SK-N-SH treated with all-trans-retinoic acid at 6 μM for 48 hours (cell line): ENCODE measurements around the gene VAV3.

Source experiments
- ATAC-seq: fragments of 200-7000 bp; cut with Tn5 transposase; 3 replicates; pipeline ENCODE4 v1.9.1; 2020; ENCODE audit warnings: mild to moderate bottlenecking, moderate library complexity
- ARNTL ChIP-seq: fragments of 450-650 bp; formaldehyde crosslinking; IDR thresholded peaks from 2 replicates; pipeline ENCODE4 v1.5.0; 2020; ENCODE audit warnings: low read depth, mild to moderate bottlenecking, moderate library complexity, borderline replicate concordance
- CSDC2 ChIP-seq: fragments of 250-450 bp; sonication (Bioruptor Pico); IDR thresholded peaks from 2 replicates; pipeline ENCODE4 v1.5.0; 2020; ENCODE audit warnings: mild to moderate bottlenecking, moderate library complexity
- GLIS3 ChIP-seq: fragments of 250-450 bp; sonication (Bioruptor Pico); IDR thresholded peaks from 2 replicates; pipeline ENCODE4 v1.5.0; 2020; ENCODE audit warnings: mild to moderate bottlenecking, moderate library complexity
- ISL1 ChIP-seq: fragments of 250-450 bp; sonication (Bioruptor Pico); IDR thresholded peaks from 2 replicates; pipeline ENCODE4 v2.1.2; 2022; ENCODE audit warnings: mild to moderate bottlenecking, moderate library complexity
- OSR1 ChIP-seq: fragments of 250-450 bp; sonication (Bioruptor Pico); IDR thresholded peaks from 2 replicates; pipeline ENCODE4 v1.8.0; 2022; ENCODE audit warnings: moderate library complexity, mild to moderate bottlenecking, inconsistent platforms
- POU6F1 ChIP-seq: fragments of 250-450 bp; sonication (Bioruptor Pico); IDR thresholded peaks from 2 replicates; pipeline ENCODE4 v1.8.0; 2021; ENCODE audit warnings: low read depth, mild to moderate bottlenecking, moderate library complexity, borderline replicate concordance
- PPARA ChIP-seq: fragments of 250-450 bp; sonication (Bioruptor Pico); IDR thresholded peaks from 2 replicates; pipeline ENCODE4 v1.5.0; 2020; ENCODE audit warnings: mild to moderate bottlenecking, borderline replicate concordance
- RARB ChIP-seq: fragments of 250-450 bp; sonication (Bioruptor Pico); IDR thresholded peaks from 2 replicates; pipeline ENCODE4 v1.8.0; 2021; ENCODE audit warnings: mild to moderate bottlenecking, moderate library complexity
- SNAI2 ChIP-seq: fragments of 250-450 bp; sonication (Bioruptor Pico); IDR thresholded peaks from 2 replicates; pipeline ENCODE4 v1.5.0; 2020; ENCODE audit warnings: mild to moderate bottlenecking, moderate library complexity
- TCF4 ChIP-seq: fragments of 250-450 bp; sonication (Bioruptor Pico); IDR thresholded peaks from 2 replicates; pipeline ENCODE4 v1.8.0; 2021; ENCODE audit warnings: mild to moderate bottlenecking, moderate library complexity, borderline replicate concordance
- TOX ChIP-seq: fragments of 250-450 bp; sonication (Bioruptor Pico); IDR thresholded peaks from 2 replicates; pipeline ENCODE4 v1.8.0; 2021; ENCODE audit warnings: mild to moderate bottlenecking, moderate library complexity, borderline replicate concordance
- TSHZ2 ChIP-seq: fragments of 250-450 bp; sonication (Bioruptor Pico); IDR thresholded peaks from 2 replicates; pipeline ENCODE4 v1.5.0; 2020; ENCODE audit warnings: mild to moderate bottlenecking, moderate library complexity
- ZC3H10 ChIP-seq: fragments of 250-450 bp; sonication (Bioruptor Pico); IDR thresholded peaks from 2 replicates; pipeline ENCODE4 v1.5.1; 2021; ENCODE audit warnings: mild to moderate bottlenecking, moderate library complexity
- ZFP3 ChIP-seq: fragments of 250-450 bp; sonication (Bioruptor Pico); IDR thresholded peaks from 2 replicates; pipeline ENCODE4 v1.5.0; 2020; ENCODE audit warnings: mild to moderate bottlenecking, moderate library complexity
- ZFP30 ChIP-seq: fragments of 450-650 bp; formaldehyde crosslinking; IDR thresholded peaks from 2 replicates; pipeline ENCODE4 v1.5.0; 2022; ENCODE audit warnings: mild to moderate bottlenecking, moderate library complexity
- ZNF565 ChIP-seq: fragments of 450-650 bp; formaldehyde crosslinking; conservative IDR thresholded peaks from 2 replicates; pipeline ENCODE4 v1.5.0; 2020; ENCODE audit warnings: low read depth, mild to moderate bottlenecking, moderate library complexity
- ZNF70 ChIP-seq: fragments of 450-650 bp; formaldehyde crosslinking; IDR thresholded peaks from 2 replicates; pipeline ENCODE4 v1.5.0; 2020; ENCODE audit warnings: mild to moderate bottlenecking, moderate library complexity
- ZNF8 ChIP-seq: fragments of 450-650 bp; formaldehyde crosslinking; IDR thresholded peaks from 2 replicates; pipeline ENCODE4 v1.5.0; 2020; ENCODE audit warnings: mild to moderate bottlenecking, moderate library complexity
- TF ChIP-seq, protein P1 (sequence below): fragments of 250-450 bp; sonication (Bioruptor Pico); IDR thresholded peaks from 2 replicates; pipeline ENCODE4 v1.5.1; 2020; ENCODE audit warnings: low read depth, mild to moderate bottlenecking, moderate library complexity
- TF ChIP-seq, protein P2 (sequence below): fragments of 250-450 bp; sonication (Bioruptor Pico); IDR thresholded peaks from 2 replicates; pipeline ENCODE4 v1.5.1; 2021; ENCODE audit warnings: mild to moderate bottlenecking, moderate library complexity
- TF ChIP-seq, protein P3 (sequence below): fragments of 250-450 bp; sonication (Bioruptor Pico); IDR thresholded peaks from 2 replicates; pipeline ENCODE4 v1.8.0; 2020; ENCODE audit warnings: mild to moderate bottlenecking, moderate library complexity, borderline replicate concordance

VAV3 gene

GRCh38 chr1:107677697-107678096, 287.3 kb downstream of the VAV3 start:
- TF ChIP-seq, protein P1, sequence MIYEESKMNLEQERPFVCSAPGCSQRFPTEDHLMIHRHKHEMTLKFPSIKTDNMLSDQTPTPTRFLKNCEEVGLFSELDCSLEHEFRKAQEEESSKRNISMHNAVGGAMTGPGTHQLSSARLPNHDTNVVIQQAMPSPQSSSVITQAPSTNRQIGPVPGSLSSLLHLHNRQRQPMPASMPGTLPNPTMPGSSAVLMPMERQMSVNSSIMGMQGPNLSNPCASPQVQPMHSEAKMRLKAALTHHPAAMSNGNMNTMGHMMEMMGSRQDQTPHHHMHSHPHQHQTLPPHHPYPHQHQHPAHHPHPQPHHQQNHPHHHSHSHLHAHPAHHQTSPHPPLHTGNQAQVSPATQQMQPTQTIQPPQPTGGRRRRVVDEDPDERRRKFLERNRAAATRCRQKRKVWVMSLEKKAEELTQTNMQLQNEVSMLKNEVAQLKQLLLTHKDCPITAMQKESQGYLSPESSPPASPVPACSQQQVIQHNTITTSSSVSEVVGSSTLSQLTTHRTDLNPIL (CRISPR knock-in tag): no peak
- no peak for TF ChIP-seq ZNF565 (CRISPR knock-in tag)
- TF ChIP-seq ARNTL: no peak
- TF ChIP-seq ZFP30 (CRISPR knock-in tag): no peak
- TF ChIP-seq ZC3H10 (CRISPR knock-in tag): no peak
- no peak for TF ChIP-seq TSHZ2 (CRISPR knock-in tag)
- no peak for TF ChIP-seq ZNF8
- TF ChIP-seq SNAI2 (CRISPR knock-in tag): no peak
- TF ChIP-seq ZFP3 (CRISPR knock-in tag): no peak
- TF ChIP-seq CSDC2 (CRISPR knock-in tag): no peak
- TF ChIP-seq RARB (CRISPR knock-in tag): no peak
- no peak for TF ChIP-seq TOX (CRISPR knock-in tag)
- no peak for TF ChIP-seq PPARA (CRISPR knock-in tag)
- TF ChIP-seq, protein P2, sequence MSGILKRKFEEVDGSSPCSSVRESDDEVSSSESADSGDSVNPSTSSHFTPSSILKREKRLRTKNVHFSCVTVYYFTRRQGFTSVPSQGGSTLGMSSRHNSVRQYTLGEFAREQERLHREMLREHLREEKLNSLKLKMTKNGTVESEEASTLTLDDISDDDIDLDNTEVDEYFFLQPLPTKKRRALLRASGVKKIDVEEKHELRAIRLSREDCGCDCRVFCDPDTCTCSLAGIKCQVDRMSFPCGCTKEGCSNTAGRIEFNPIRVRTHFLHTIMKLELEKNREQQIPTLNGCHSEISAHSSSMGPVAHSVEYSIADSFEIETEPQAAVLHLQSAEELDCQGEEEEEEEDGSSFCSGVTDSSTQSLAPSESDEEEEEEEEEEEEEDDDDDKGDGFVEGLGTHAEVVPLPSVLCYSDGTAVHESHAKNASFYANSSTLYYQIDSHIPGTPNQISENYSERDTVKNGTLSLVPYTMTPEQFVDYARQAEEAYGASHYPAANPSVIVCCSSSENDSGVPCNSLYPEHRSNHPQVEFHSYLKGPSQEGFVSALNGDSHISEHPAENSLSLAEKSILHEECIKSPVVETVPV: no peak
- TF ChIP-seq GLIS3 (CRISPR knock-in tag): no peak
- ATAC-seq: no peak

- TF ChIP-seq POU6F1 (CRISPR knock-in tag): no peak
- TF ChIP-seq ISL1: no peak
- TF ChIP-seq RARB (CRISPR knock-in tag): no peak
- no peak for TF ChIP-seq CSDC2 (CRISPR knock-in tag)
- no peak for TF ChIP-seq ZC3H10 (CRISPR knock-in tag)
- no peak for TF ChIP-seq TCF4 (CRISPR knock-in tag)
- no peak for TF ChIP-seq SNAI2 (CRISPR knock-in tag)
- no peak for TF ChIP-seq ARNTL
- no peak for TF ChIP-seq ZNF565 (CRISPR knock-in tag)
- TF ChIP-seq PPARA (CRISPR knock-in tag): no peak
- no peak for TF ChIP-seq TOX (CRISPR knock-in tag)
- TF ChIP-seq, protein P3, sequence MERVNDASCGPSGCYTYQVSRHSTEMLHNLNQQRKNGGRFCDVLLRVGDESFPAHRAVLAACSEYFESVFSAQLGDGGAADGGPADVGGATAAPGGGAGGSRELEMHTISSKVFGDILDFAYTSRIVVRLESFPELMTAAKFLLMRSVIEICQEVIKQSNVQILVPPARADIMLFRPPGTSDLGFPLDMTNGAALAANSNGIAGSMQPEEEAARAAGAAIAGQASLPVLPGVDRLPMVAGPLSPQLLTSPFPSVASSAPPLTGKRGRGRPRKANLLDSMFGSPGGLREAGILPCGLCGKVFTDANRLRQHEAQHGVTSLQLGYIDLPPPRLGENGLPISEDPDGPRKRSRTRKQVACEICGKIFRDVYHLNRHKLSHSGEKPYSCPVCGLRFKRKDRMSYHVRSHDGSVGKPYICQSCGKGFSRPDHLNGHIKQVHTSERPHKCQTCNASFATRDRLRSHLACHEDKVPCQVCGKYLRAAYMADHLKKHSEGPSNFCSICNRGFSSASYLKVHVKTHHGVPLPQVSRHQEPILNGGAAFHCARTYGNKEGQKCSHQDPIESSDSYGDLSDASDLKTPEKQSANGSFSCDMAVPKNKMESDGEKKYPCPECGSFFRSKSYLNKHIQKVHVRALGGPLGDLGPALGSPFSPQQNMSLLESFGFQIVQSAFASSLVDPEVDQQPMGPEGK (CRISPR knock-in tag): no peak
- TF ChIP-seq ZNF8: no peak
- TF ChIP-seq ZNF70 (CRISPR knock-in tag): no peak
- no peak for TF ChIP-seq OSR1
Observed at GRCh38 chr1:107674486-107674885, 290.5 kb downstream of the VAV3 start.

GRCh38 chr1:107673006-107673405, 292.0 kb downstream of the VAV3 start:
- TF ChIP-seq ZC3H10 (CRISPR knock-in tag) (no peak), POU6F1 (CRISPR knock-in tag) (no peak), ZNF8 (no peak), SNAI2 (CRISPR knock-in tag) (no peak), ZFP3 (CRISPR knock-in tag) (no peak)
- no peak for ATAC-seq

More at GRCh38 chr1:107674486-107674885, 290.5 kb downstream of the VAV3 start:
- ATAC-seq: no peak
